H9 (cell line): Measurements from ENCODE around the gene NKX1-1. TPM values are rescaled to one million over a fixed set of nuclear protein-coding genes. Genes with fewer than 3 reads are reported as not detected.

Experiments used
- DNase-seq: peaks from one replicate; pipeline ENCODE4 v3.0.0-alpha.2; 2017
- H2AFZ ChIP-seq: one replicate; pipeline ENCODE4 v1.6.1; 2013; ENCODE audit warnings: mild to moderate bottlenecking, low read length, control low read depth, moderate library complexity
- H2AK5ac ChIP-seq: 2 replicates; pipeline ENCODE4 v1.6.1; 2013; ENCODE audit warnings: low read length, control low read depth, mixed read lengths; ENCODE audit not compliant: insufficient read length
- H2BK120ac ChIP-seq: one replicate; pipeline ENCODE4 v1.6.1; 2013; ENCODE audit warnings: low read depth, mild to moderate bottlenecking, low read length, control low read depth, inconsistent platforms; ENCODE audit not compliant: poor library complexity, severe bottlenecking
- H2BK12ac ChIP-seq: 2 replicates; pipeline ENCODE4 v1.6.1; 2013; ENCODE audit warnings: low read length, control low read depth, mixed read lengths, low read depth; ENCODE audit not compliant: insufficient read length
- H2BK15ac ChIP-seq: 2 replicates; pipeline ENCODE4 v1.6.1; 2013; ENCODE audit warnings: low read depth, low read length, control low read depth
- H2BK20ac ChIP-seq: one replicate; pipeline ENCODE4 v1.6.1; 2013; ENCODE audit warnings: low read depth, mild to moderate bottlenecking, low read length, control low read depth, inconsistent platforms; ENCODE audit not compliant: poor library complexity, severe bottlenecking
- H2BK5ac ChIP-seq: 2 replicates; pipeline ENCODE4 v1.6.1; 2013; ENCODE audit warnings: low read length, control low read depth, mixed read lengths; ENCODE audit not compliant: insufficient read length
- H3K14ac ChIP-seq: 2 replicates; pipeline ENCODE4 v1.6.1; 2013; ENCODE audit warnings: low read length, control low read depth; ENCODE audit not compliant: insufficient read depth
- H3K18ac ChIP-seq: 2 replicates; pipeline ENCODE4 v1.6.1; 2013; ENCODE audit warnings: low read depth, mild to moderate bottlenecking, mixed read lengths, low read length, control low read depth; ENCODE audit not compliant: insufficient read length
- H3K23ac ChIP-seq: 2 replicates; pipeline ENCODE4 v1.6.1; 2013; ENCODE audit warnings: low read length, control low read depth, mixed read lengths, low read depth; ENCODE audit not compliant: insufficient read length
- H3K23me2 ChIP-seq: 2 replicates; pipeline ENCODE4 v1.6.1; 2013; ENCODE audit warnings: low read depth, mild to moderate bottlenecking, mixed read lengths, low read length, control low read depth; ENCODE audit not compliant: insufficient read length, poor library complexity, severe bottlenecking
- H3K27ac ChIP-seq: 2 replicates; pipeline ENCODE4 v1.5.1; 2013; ENCODE audit warnings: low read length, control low read depth, mixed read lengths, low read depth; ENCODE audit not compliant: insufficient read length
- H3K27me3 ChIP-seq: 2 replicates; pipeline ENCODE4 v1.6.1; 2013; ENCODE audit warnings: low read length, control low read depth, inconsistent platforms; ENCODE audit not compliant: insufficient read depth
- H3K4ac ChIP-seq: 2 replicates; pipeline ENCODE4 v1.6.1; 2013; ENCODE audit warnings: low read depth, mild to moderate bottlenecking, control low read depth, inconsistent platforms, low read length, moderate library complexity
- H3K4me1 ChIP-seq: 2 replicates; pipeline ENCODE4 v1.6.1; 2013; ENCODE audit warnings: low read length, control low read depth, inconsistent platforms; ENCODE audit not compliant: insufficient read depth
- H3K4me2 ChIP-seq: 2 replicates; pipeline ENCODE4 v1.6.1; 2013; ENCODE audit warnings: low read length, control low read depth, mixed read lengths; ENCODE audit not compliant: insufficient read length, insufficient read depth
- H3K56ac ChIP-seq: 2 replicates; pipeline ENCODE4 v1.6.1; 2013; ENCODE audit warnings: low read depth, mild to moderate bottlenecking, mixed read lengths, low read length, control low read depth; ENCODE audit not compliant: insufficient read length
- H3K79me1 ChIP-seq: 2 replicates; pipeline ENCODE4 v1.6.1; 2013; ENCODE audit warnings: low read depth, mild to moderate bottlenecking, moderate library complexity, low read length, control low read depth, inconsistent platforms; ENCODE audit not compliant: insufficient read depth, poor library complexity, severe bottlenecking
- H3K79me2 ChIP-seq: 2 replicates; pipeline ENCODE4 v1.6.1; 2013; ENCODE audit warnings: low read length, control low read depth, inconsistent platforms; ENCODE audit not compliant: insufficient read depth
- H3K9ac ChIP-seq: 2 replicates; pipeline ENCODE4 v1.6.1; 2013; ENCODE audit warnings: low read length, control low read depth, mixed read lengths; ENCODE audit not compliant: insufficient read length; ENCODE audit errors: extremely low read depth
- H3K9me3 ChIP-seq: one replicate; pipeline ENCODE4 v1.6.1; 2013; ENCODE audit warnings: low read depth, low read length, inconsistent platforms; ENCODE audit not compliant: control insufficient read depth
- H3T11ph ChIP-seq: one replicate; pipeline ENCODE4 v1.6.1; 2013; ENCODE audit warnings: mild to moderate bottlenecking, low read length, control low read depth, inconsistent platforms
- H4K20me1 ChIP-seq: one replicate; pipeline ENCODE4 v1.6.1; 2013; ENCODE audit not compliant: control insufficient read depth, insufficient read length, insufficient read depth
- H4K5ac ChIP-seq: 2 replicates; pipeline ENCODE4 v1.6.1; 2013; ENCODE audit warnings: low read depth, mild to moderate bottlenecking, mixed read lengths, low read length, control low read depth; ENCODE audit not compliant: insufficient read length
- H4K8ac ChIP-seq: replicated peaks from 2 replicates; pipeline ENCODE4 v1.6.1; 2013; ENCODE audit warnings: low read length, control low read depth, mixed read lengths, low read depth; ENCODE audit not compliant: insufficient read length
- H4K91ac ChIP-seq: 2 replicates; pipeline ENCODE4 v1.6.1; 2013; ENCODE audit warnings: low read depth, mild to moderate bottlenecking, moderate library complexity, mixed read lengths, low read length, control low read depth; ENCODE audit not compliant: insufficient read length
- H3K27ac Mint-ChIP-seq, 3 experiments: 2 replicates in 2 of 3; 3 replicates in 1 of 3; pipeline ENCODE4 v1.8.0; 2020 to 2021; ENCODE audit warnings: mixed read lengths in 3 of 3, mild to moderate bottlenecking in 1 of 3, moderate library complexity in 1 of 3
- H3K27me3 Mint-ChIP-seq: 2 replicates; pipeline ENCODE4 v1.8.0; 2021; ENCODE audit warnings: low read depth, mild to moderate bottlenecking, moderate library complexity, mixed read lengths
- H3K36me3 Mint-ChIP-seq, 3 experiments: 2 replicates in 2 of 3; 3 replicates in 1 of 3; pipeline ENCODE4 v1.8.0; 2020 to 2021; ENCODE audit warnings: low read depth in 3 of 3, mixed read lengths in 3 of 3; ENCODE audit not compliant: insufficient read depth in 1 of 3
- H3K4me1 Mint-ChIP-seq, 2 experiments: 2 replicates each; pipeline ENCODE4 v1.8.0; 2020; ENCODE audit warnings: mixed read lengths in 2 of 2
- H3K4me3 Mint-ChIP-seq, 2 experiments: 2 replicates in 1 of 2; 3 replicates in 1 of 2; pipeline ENCODE4 v1.8.0; 2020 to 2021; ENCODE audit warnings: mild to moderate bottlenecking in 2 of 2, mixed read lengths in 2 of 2, moderate library complexity in 1 of 2
- H3K9me3 Mint-ChIP-seq, 2 experiments: 2 replicates in 1 of 2; 3 replicates in 1 of 2; pipeline ENCODE4 v1.8.0; 2020; ENCODE audit warnings: mild to moderate bottlenecking in 2 of 2, mixed read lengths in 2 of 2, moderate library complexity in 1 of 2
- WGBS: extraction: QIAGEN DNeasy Blood & Tissue Kit; methylation state at CpG from one replicate; pipeline ENCODE4 v1.1.7; 2013; ENCODE audit warnings: missing lambda C conversion rate, low lambda C conversion rate, mixed read lengths; ENCODE audit not compliant: insufficient read length; ENCODE audit errors: extremely low coverage; 5-methylcytosine and 5-hydroxymethylcytosine counted together
- total RNA-seq: library from RNA; stranded (reverse); gene quantifications from 2 replicates; pipeline ENCODE4 v1.2.1, GENCODE V29; 2021
- TF ChIP-seq, protein P1 (sequence below): fragments of 200-600 bp; sonication (generic); conservative IDR thresholded peaks from 3 replicates; pipeline ENCODE4 v1.8.0; 2021; ENCODE audit warnings: antibody characterized with exemption, mild to moderate bottlenecking

The NKX1-1 gene
- total RNA-seq, 1 experiment from 2014 or later = not detected

DNA sequence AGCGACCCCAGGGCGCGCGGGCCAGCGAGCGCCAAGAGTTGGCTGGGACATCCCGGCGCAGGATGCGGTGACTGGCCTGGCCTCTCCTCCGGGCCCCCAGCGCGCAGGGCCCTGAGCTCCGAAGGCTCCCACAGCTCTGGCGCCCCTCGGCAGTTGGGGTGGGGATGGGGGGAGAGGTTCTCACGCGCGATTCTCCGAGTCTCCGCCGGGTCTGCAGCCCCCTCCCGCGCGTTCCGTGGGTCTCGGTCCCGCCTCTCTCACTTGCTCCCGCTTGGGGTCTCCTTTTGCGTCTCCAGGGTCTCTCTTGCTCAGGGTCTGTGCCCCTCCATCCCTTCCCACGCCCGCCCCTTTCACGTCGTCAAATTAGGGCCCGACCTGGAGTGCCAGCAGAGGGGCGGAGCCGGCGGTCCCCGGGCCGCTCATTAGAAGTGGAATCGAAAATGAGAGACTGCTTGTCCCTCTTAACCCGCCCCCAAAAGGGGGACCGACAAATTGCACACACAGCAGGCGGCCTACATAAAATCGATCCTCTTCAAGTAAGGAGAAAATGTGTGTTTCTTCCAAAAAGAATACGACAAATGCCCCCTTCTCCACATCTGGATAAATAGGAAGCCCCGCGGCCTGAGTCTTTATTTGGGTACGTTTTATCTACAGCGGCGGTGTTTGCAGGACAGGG, 877 bp upstream of the NKX1-1 start:
- no peaks in the 10 kb centered on the region for H3K9me3 ChIP-seq
- H3K27me3 ChIP-seq = peaks cover 82% of the 10 kb centered on the region
- no peak overlapping the region for H3K14ac ChIP-seq
- H3K36me3 Mint-ChIP-seq = peaks cover 0 to 2% (median 0%) of the 10 kb centered on the region in 3 experiments; a peak in 3 of 7 replicates
- no peak overlapping the region for H2BK15ac ChIP-seq
- H4K20me1 ChIP-seq = no peaks in the 10 kb centered on the region
- no peak overlapping the region for H3K23ac ChIP-seq
- peak; percentile 31 for DNase-seq
- H3K18ac ChIP-seq = no peak overlapping the region
- no peak overlapping the region for H3K27ac ChIP-seq
- TF ChIP-seq, protein P1, sequence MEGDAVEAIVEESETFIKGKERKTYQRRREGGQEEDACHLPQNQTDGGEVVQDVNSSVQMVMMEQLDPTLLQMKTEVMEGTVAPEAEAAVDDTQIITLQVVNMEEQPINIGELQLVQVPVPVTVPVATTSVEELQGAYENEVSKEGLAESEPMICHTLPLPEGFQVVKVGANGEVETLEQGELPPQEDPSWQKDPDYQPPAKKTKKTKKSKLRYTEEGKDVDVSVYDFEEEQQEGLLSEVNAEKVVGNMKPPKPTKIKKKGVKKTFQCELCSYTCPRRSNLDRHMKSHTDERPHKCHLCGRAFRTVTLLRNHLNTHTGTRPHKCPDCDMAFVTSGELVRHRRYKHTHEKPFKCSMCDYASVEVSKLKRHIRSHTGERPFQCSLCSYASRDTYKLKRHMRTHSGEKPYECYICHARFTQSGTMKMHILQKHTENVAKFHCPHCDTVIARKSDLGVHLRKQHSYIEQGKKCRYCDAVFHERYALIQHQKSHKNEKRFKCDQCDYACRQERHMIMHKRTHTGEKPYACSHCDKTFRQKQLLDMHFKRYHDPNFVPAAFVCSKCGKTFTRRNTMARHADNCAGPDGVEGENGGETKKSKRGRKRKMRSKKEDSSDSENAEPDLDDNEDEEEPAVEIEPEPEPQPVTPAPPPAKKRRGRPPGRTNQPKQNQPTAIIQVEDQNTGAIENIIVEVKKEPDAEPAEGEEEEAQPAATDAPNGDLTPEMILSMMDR = no peak
- no peak overlapping the region for H2BK12ac ChIP-seq
- H3K4me3 Mint-ChIP-seq = peak overlapping the region in 1 of 2 experiments; percentile 69; a peak in 3 of 5 replicates
- H2AK5ac ChIP-seq = no peak overlapping the region
- H4K91ac ChIP-seq = no peak overlapping the region
- H3K9me3 Mint-ChIP-seq = peaks cover 0 to 2% of the 10 kb centered on the region in 2 experiments; a peak in 2 of 5 replicates
- H3K79me1 ChIP-seq = no peaks in the 10 kb centered on the region
- no peak overlapping the region for H2AFZ ChIP-seq
- H3K4me1 Mint-ChIP-seq = peaks cover 4 to 14% of the 10 kb centered on the region in 2 experiments; a peak in 3 of 4 replicates
- no peak overlapping the region for H2BK20ac ChIP-seq
- WGBS = no CpG with 5 or more reads among the region's 50 CpGs
- no peak overlapping the region for H3K9ac ChIP-seq
- no peak overlapping the region for H2BK5ac ChIP-seq
- no peak overlapping the region for H3K56ac ChIP-seq
- H3K4me1 ChIP-seq = no peaks in the 10 kb centered on the region; the same call in 1 of the 2 replicates
- H3K27me3 Mint-ChIP-seq = peaks cover 85% of the 10 kb centered on the region
- H3K4ac ChIP-seq = no peak overlapping the region
- H3K23me2 ChIP-seq = peaks cover 3% of the 10 kb centered on the region
- H3K27ac Mint-ChIP-seq = no peak overlapping the region
- no peak overlapping the region for H4K8ac ChIP-seq
- H3K4me2 ChIP-seq = peak overlapping the region; percentile 15
- H4K5ac ChIP-seq = no peak overlapping the region
- no peak overlapping the region for H3T11ph ChIP-seq
- no peaks in the 10 kb centered on the region for H3K79me2 ChIP-seq
- no peak overlapping the region for H2BK120ac ChIP-seq
